ENCODE data around the gene SLC45A2. TPM values are rescaled to one million over a fixed set of nuclear protein-coding genes. Genes with fewer than 3 reads are reported as not detected.
A peak's percentile ranks its signal among the peaks of the same experiment; 100 is the strongest.

SLC45A2 gene
- total RNA-seq, 1 experiment from 2014 or later, result not detected

- no TSS peak for BruUV-seq (replicated peaks)
- intact Hi-C loops (cut with micrococcal nuclease; ENCODE audit: unreplicated experiment) (no loop called here), in situ Hi-C loops (cut with HindIII; ENCODE audit: low pct_unique_long_range_greater_than_20kb, low sequenced_read_pairs) (no loop called here)
- Histone ChIP-seq H3K4me3 (ENCODE audit: low read depth in 2 of 2, low read length in 2 of 2) (no peak overlapping the region), H3K36me3 (ENCODE audit: control insufficient read depth, insufficient read depth, low read length) (no peaks in the 10 kb centered on the region), H3K27ac (ENCODE audit: low read length) (no peak overlapping the region), H3K9me3 (ENCODE audit: control insufficient read depth, insufficient read depth, low read depth, low read length) (no peaks in the 10 kb centered on the region), H3K27me3 (ENCODE audit: control insufficient read depth, insufficient read depth, low read length) (no peaks in the 10 kb centered on the region), H3K4me1 (ENCODE audit: control insufficient read depth, insufficient read depth, low read length) (no peaks in the 10 kb centered on the region)
- TF ChIP-seq REST (IDR thresholded peaks at IDR 0.05; ENCODE audit: insufficient read depth in 1 of 2, low read depth in 2 of 2, low read length in 1 of 2), result no peak
- no peak for TF ChIP-seq CTCF (IDR thresholded peaks at IDR 0.05)
- TF ChIP-seq POLR2AphosphoS5 (IDR thresholded peaks at IDR 0.05; ENCODE audit: low read depth, low read length), result no peak
- no peak for TF ChIP-seq SIN3A (IDR thresholded peaks at IDR 0.05; ENCODE audit: borderline replicate concordance, insufficient read depth, low read depth, low read length)
- TF ChIP-seq TCF7L2 (IDR thresholded peaks at IDR 0.05; ENCODE audit: low read depth, low read length), result no peak
- CTCF ChIA-PET, result no interaction called here
- ATAC-seq (no peak), DNase-seq (ENCODE audit: low read depth, low spot score) (no peak)
- POLR2A ChIA-PET, result no interaction called here
Measured at GRCh38 chr5:33995865-33996264, 11.4 kb upstream of the SLC45A2 start.

- ChIA-PET CTCF (interaction anchor here (0.6 kb wide), 1 partner anchor 1009 kb away, joined by 5 read pairs; no protein-coding TSS in a partner anchor), POLR2A (no interaction called here)
- intact Hi-C loops (cut with micrococcal nuclease; ENCODE audit: unreplicated experiment), result no loop called here
- DNase-seq (ENCODE audit: low read depth, low spot score), result no peak
- BruUV-seq (replicated peaks), result no TSS peak
- Histone ChIP-seq H3K4me1 (ENCODE audit: control insufficient read depth, insufficient read depth, low read length) (no peaks in the 10 kb centered on the region), H3K36me3 (ENCODE audit: control insufficient read depth, insufficient read depth, low read length) (no peaks in the 10 kb centered on the region), H3K27me3 (ENCODE audit: control insufficient read depth, insufficient read depth, low read length) (no peaks in the 10 kb centered on the region), H3K4me3 (ENCODE audit: low read depth in 2 of 2, low read length in 2 of 2) (no peak overlapping the region), H3K9me3 (ENCODE audit: control insufficient read depth, insufficient read depth, low read depth, low read length) (no peaks in the 10 kb centered on the region), H3K27ac (ENCODE audit: low read length) (no peak overlapping the region)
- TF ChIP-seq TCF7L2 (IDR thresholded peaks at IDR 0.05; ENCODE audit: low read depth, low read length), result no peak
- 0 out of 2 replicates have a peak, but pooled peaks have one; percentile 18 for TF ChIP-seq CTCF (IDR thresholded peaks at IDR 0.05)
- in situ Hi-C loops (cut with HindIII; ENCODE audit: low pct_unique_long_range_greater_than_20kb, low sequenced_read_pairs), result no loop called here
- no peak for ATAC-seq
Measured at GRCh38 chr5:33994845-33995244, 10.4 kb upstream of the SLC45A2 start.

Data from Panc1 (cell line).